ENCODE measurements around the gene GCLM. TPM values are rescaled to one million over a fixed set of nuclear protein-coding genes. Genes with fewer than 3 reads are reported as not detected.

Gene GCLM
- total RNA-seq, 1 donor from 2014 or later = 7.4 TPM

DNA sequence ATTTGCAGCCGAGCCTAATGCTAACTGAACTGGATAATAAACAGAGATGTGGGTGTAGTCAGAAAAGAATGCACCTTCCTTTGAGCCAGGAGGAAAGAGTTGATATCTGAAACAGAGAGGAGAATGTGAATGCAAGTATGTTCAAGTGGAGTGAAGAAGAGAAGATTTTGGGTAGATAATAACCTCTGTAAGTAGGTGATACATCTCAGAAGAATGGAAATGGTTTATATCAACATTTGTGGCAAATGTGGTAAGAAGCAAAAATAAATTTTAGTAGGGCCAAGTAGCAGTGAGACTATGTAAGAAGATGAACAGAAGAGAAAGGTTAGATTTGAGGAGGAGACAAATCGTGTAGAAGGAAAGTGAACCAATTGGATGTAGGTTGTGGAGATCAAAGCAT is 28.5 kb downstream of the GCLM start:
- H3K27me3 ChIP-seq (ENCODE audit: control insufficient read depth, insufficient read depth, low read length) = no peaks in the 10 kb centered on the region
- no peak overlapping the region for H3K4me3 ChIP-seq (ENCODE audit: low read depth, low read length)
- no peak for FAIRE-seq
- H3K36me3 ChIP-seq (ENCODE audit: control insufficient read depth, insufficient read depth, low read length) = peaks cover 12% of the 10 kb centered on the region
- TF ChIP-seq, protein P1, sequence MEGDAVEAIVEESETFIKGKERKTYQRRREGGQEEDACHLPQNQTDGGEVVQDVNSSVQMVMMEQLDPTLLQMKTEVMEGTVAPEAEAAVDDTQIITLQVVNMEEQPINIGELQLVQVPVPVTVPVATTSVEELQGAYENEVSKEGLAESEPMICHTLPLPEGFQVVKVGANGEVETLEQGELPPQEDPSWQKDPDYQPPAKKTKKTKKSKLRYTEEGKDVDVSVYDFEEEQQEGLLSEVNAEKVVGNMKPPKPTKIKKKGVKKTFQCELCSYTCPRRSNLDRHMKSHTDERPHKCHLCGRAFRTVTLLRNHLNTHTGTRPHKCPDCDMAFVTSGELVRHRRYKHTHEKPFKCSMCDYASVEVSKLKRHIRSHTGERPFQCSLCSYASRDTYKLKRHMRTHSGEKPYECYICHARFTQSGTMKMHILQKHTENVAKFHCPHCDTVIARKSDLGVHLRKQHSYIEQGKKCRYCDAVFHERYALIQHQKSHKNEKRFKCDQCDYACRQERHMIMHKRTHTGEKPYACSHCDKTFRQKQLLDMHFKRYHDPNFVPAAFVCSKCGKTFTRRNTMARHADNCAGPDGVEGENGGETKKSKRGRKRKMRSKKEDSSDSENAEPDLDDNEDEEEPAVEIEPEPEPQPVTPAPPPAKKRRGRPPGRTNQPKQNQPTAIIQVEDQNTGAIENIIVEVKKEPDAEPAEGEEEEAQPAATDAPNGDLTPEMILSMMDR (IDR thresholded peaks at IDR 0.05; ENCODE audit: insufficient read depth, low read length, severe bottlenecking) = no peak
- no peak for DNase-seq (ENCODE audit: low read depth)

DNA sequence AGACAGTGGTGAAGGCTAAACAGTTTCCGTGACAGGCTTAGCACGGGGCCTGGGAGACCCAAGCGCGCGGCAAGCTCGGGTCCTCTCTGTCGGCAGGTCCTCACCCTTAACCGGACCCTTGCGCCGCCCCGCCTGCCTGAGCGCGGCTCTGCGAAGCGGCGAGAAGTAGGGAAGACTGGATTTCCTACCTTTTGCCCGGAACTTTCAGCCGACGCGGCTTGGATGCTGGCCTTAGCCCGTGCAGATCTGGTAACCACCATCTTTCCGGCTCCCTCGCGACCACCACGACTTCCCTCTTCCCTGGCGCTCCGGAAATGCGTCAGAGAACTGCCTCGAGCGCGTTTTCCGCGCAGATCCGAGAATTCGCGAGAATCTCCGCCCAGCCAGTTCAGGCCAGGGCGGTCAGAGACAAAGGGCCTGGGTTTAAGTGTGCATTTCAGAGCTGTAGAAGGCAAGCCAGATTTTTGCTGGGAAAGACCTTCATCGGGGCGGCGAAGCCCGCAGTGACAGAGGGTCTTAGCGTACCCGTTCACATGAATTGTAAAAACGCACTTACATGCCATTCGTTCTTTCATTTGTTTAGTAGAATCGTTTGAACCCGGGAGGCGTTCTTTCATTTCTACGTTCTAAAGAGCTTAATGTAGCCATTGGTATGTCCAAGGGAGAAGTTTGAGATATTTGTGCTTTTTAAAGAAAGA is 30.2 kb downstream of the GCLM start, which contains the start of gene DNTTIP2:
Gene DNTTIP2 (minus strand): TSS at position 318 of the 698 bp plus-strand sequence. CDS start 58 bp downstream, at position 260.
- TF ChIP-seq, protein P1 (IDR thresholded peaks at IDR 0.05; ENCODE audit: insufficient read depth, low read length, severe bottlenecking) = no peak
- Histone ChIP-seq H3K36me3 (ENCODE audit: control insufficient read depth, insufficient read depth, low read length) (peaks cover 15% of the 10 kb centered on the region), H3K4me3 (ENCODE audit: low read depth, low read length) (peak within 1 kb of the TSS; percentile 75), H3K27me3 (ENCODE audit: control insufficient read depth, insufficient read depth, low read length) (no peaks in the 10 kb centered on the region)
- FAIRE-seq = no peak
- DNase-seq (ENCODE audit: low read depth) = peak; percentile 80

DNA sequence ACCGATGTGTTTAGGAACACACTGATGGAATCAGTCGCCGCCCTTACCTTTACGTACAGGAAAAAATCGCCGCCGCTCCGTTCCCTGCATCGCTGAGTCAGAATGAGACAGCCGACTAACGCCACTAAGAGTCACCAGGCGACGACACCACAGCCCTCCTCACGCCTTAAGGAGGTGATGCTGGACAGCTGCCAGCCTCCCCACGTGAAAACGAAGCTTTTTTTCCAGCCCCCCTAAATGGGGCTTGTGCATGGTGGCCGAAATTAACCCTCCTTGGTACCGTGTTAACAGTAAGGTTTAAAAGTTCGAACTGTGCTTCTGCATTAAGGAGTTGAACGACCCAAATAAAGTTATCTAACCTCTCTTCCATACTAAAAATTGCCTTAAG is 30.7 kb downstream of the GCLM start:
- peak; percentile 72 for DNase-seq (ENCODE audit: low read depth)
- H3K36me3 ChIP-seq (ENCODE audit: control insufficient read depth, insufficient read depth, low read length) = peaks cover 15% of the 10 kb centered on the region
- TF ChIP-seq, protein P1 (IDR thresholded peaks at IDR 0.05; ENCODE audit: insufficient read depth, low read length, severe bottlenecking) = no peak
- peak overlapping the region; percentile 75 for H3K4me3 ChIP-seq (ENCODE audit: low read depth, low read length)
- H3K27me3 ChIP-seq (ENCODE audit: control insufficient read depth, insufficient read depth, low read length) = no peaks in the 10 kb centered on the region
- no peak for FAIRE-seq

- no peak for DNase-seq (ENCODE audit: low read depth)
- Histone ChIP-seq H3K4me3 (ENCODE audit: low read depth, low read length) (no peak overlapping the region), H3K27me3 (ENCODE audit: control insufficient read depth, insufficient read depth, low read length) (no peaks in the 10 kb centered on the region), H3K36me3 (ENCODE audit: control insufficient read depth, insufficient read depth, low read length) (peaks cover 18% of the 10 kb centered on the region)
- FAIRE-seq = no peak
- TF ChIP-seq, protein P1 (IDR thresholded peaks at IDR 0.05; ENCODE audit: insufficient read depth, low read length, severe bottlenecking) = no peak
Measured at GRCh38 chr1:93877529-93877928, 31.7 kb downstream of the GCLM start.

DNA sequence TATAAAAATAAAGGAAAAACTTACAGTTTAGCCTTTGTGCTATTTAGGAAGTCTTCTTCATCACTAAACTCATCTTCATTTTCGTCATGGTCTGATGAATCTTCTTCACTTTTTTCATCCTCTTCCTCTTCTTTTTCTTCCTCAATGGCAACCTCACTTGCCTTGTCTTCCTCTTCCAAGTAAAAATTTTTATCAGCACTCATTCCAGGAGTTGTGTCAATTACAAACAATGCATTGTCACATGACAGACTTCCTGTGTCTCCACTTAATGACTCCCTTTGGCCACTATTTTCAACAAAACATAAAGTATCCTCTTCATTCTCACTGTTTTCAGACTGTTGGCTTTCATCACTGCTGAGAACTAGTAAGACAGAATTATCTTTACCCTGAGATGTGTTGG is 33.0 kb downstream of the GCLM start:
- H3K4me3 ChIP-seq (ENCODE audit: low read depth, low read length) = no peak overlapping the region
- FAIRE-seq (no peak), DNase-seq (ENCODE audit: low read depth) (no peak)
- peaks cover 18% of the 10 kb centered on the region for H3K36me3 ChIP-seq (ENCODE audit: control insufficient read depth, insufficient read depth, low read length)
- H3K27me3 ChIP-seq (ENCODE audit: control insufficient read depth, insufficient read depth, low read length) = no peaks in the 10 kb centered on the region
- TF ChIP-seq, protein P1 (IDR thresholded peaks at IDR 0.05; ENCODE audit: insufficient read depth, low read length, severe bottlenecking) = no peak

Measured in bronchial epithelial cell (primary cell).